ENCODE results near the gene NOVA2. TPM values are rescaled to one million over a fixed set of nuclear protein-coding genes. Genes with fewer than 3 reads are reported as not detected.

NOVA2 gene
- total and polyA plus RNA-seq, 2 of the 8 experiments (the other 6 are each of a cell fraction or from before 2014, with no cell fraction given): 3.2 to 24.6 TPM

GRCh38 chr19:45968626-45969025, 5.0 kb downstream of the NOVA2 start:
- H3K79me1 ChIP-seq (ENCODE audit: low read depth, low read length): peaks cover 5% of the 10 kb centered on the region; the same call in 1 of the 2 replicates
- FAIRE-seq (no peak), DNase-seq (ENCODE audit: low read depth in 1 of 2, low spot score in 2 of 2) (no peak)
- no peak overlapping the region for H4K8ac ChIP-seq (ENCODE audit: extremely low read depth, insufficient read depth, low read length)
- H2BK120ac ChIP-seq (replicated peaks; ENCODE audit: low read depth, low read length): no peak overlapping the region
- no peak overlapping the region for H3K4ac ChIP-seq (replicated peaks; ENCODE audit: insufficient read length, low read depth, low read length)
- no peak overlapping the region for H4K91ac ChIP-seq (replicated peaks; ENCODE audit: insufficient read length, low read length)
- H2BK5ac ChIP-seq (ENCODE audit: low read depth, low read length): no peak overlapping the region
- H2BK12ac ChIP-seq (ENCODE audit: low read depth, low read length): no peak overlapping the region
- peaks cover 7% of the 10 kb centered on the region; the same call in 1 of the 2 replicates for H3K23me2 ChIP-seq (ENCODE audit: low read depth, low read length)
- H3K9ac ChIP-seq (replicated peaks in 1 of 4; ENCODE audit: extremely low read depth in 1 of 4, low read depth in 3 of 4, low read length in 3 of 4): no peak overlapping the region
- H3K4me3 ChIP-seq (ENCODE audit: extremely low read depth in 1 of 4, insufficient read depth in 2 of 4, low read depth in 3 of 4, low read length in 4 of 4): no peak overlapping the region
- peaks cover 9 to 10% of the 10 kb centered on the region in 2 experiments for H4K20me1 ChIP-seq (replicated peaks in 1 of 2; ENCODE audit: control insufficient read depth in 1 of 2, insufficient read depth in 2 of 2, low read length in 2 of 2)
- H3K23ac ChIP-seq (ENCODE audit: insufficient read length): no peak overlapping the region
- peaks cover 2 to 9% (median 7%) of the 10 kb centered on the region in 4 experiments; a peak in 5 of 7 replicates for H3K4me1 ChIP-seq (replicated peaks in 1 of 4; ENCODE audit: control insufficient read depth in 3 of 4, insufficient read depth in 4 of 4, low read length in 3 of 4)
- no peak overlapping the region for H4K5ac ChIP-seq (ENCODE audit: insufficient read length, low read depth, low read length)
- H3K27me3 ChIP-seq (replicated peaks in 1 of 4; ENCODE audit: control insufficient read depth in 3 of 4, extremely low read depth in 1 of 4, insufficient read depth in 3 of 4, low read length in 3 of 4): peaks cover 0 to 5% (median 2%) of the 10 kb centered on the region in 4 experiments; a peak in 3 of 7 replicates
- no peak overlapping the region for H3K18ac ChIP-seq (ENCODE audit: extremely low read depth, low read length)
- 80% methylated on average over 9 of the region's 9 CpGs; no CpG with 5 or more reads in 1 of the 2 experiments for WGBS, 2 experiments (ENCODE audit: extremely low coverage in 1 of 2, insufficient coverage in 1 of 2, insufficient read length in 1 of 2, insufficient replicate concordance in 2 of 2, low coverage in 1 of 2, low lambda C conversion rate in 2 of 2, missing lambda C conversion rate in 1 of 2)
- no peak overlapping the region for H3K27ac ChIP-seq (ENCODE audit: low read depth, low read length)
- no peak overlapping the region for H2AK5ac ChIP-seq (ENCODE audit: low read depth, low read length)
- CTCF ChIA-PET (ENCODE audit: partially characterized antibody): interaction anchor here (0.9 kb wide), 1 partner anchor 140 kb away, joined by 3 read pairs; no protein-coding TSS in a partner anchor
- H3K56ac ChIP-seq (replicated peaks; ENCODE audit: insufficient read length, low read depth, low read length): no peak overlapping the region
- H2AFZ ChIP-seq (ENCODE audit: low read length): no peak overlapping the region
- H2BK15ac ChIP-seq (ENCODE audit: low read length): no peak overlapping the region
- no peaks in the 10 kb centered on the region for H3K79me2 ChIP-seq (ENCODE audit: control insufficient read depth in 1 of 2, insufficient read depth in 2 of 2, low read length in 2 of 2)
- peaks cover 0 to 3% (median 0%) of the 10 kb centered on the region in 4 experiments; a peak in 1 of 8 replicates for H3K36me3 ChIP-seq (ENCODE audit: control insufficient read depth in 2 of 4, insufficient read depth in 4 of 4, low read length in 3 of 4)
- no peak overlapping the region for H3K4me2 ChIP-seq (ENCODE audit: insufficient read depth in 1 of 2, low read depth in 2 of 2, low read length in 2 of 2)
- H3K14ac ChIP-seq (ENCODE audit: insufficient read length): no peak overlapping the region
- POLR2A ChIA-PET (ENCODE audit: partially characterized antibody): interaction anchor here (0.6 to 1.7 kb wide), 4 partner anchors 8 to 37 kb away, joined by 3 to 4 read pairs (median 3); no protein-coding TSS in a partner anchor
- H2BK20ac ChIP-seq (ENCODE audit: low read length): no peak overlapping the region
- H3K9me3 ChIP-seq (ENCODE audit: insufficient read depth in 2 of 2, low read depth in 1 of 2, low read length in 1 of 2): no peaks in the 10 kb centered on the region
- TF ChIP-seq, protein P1, sequence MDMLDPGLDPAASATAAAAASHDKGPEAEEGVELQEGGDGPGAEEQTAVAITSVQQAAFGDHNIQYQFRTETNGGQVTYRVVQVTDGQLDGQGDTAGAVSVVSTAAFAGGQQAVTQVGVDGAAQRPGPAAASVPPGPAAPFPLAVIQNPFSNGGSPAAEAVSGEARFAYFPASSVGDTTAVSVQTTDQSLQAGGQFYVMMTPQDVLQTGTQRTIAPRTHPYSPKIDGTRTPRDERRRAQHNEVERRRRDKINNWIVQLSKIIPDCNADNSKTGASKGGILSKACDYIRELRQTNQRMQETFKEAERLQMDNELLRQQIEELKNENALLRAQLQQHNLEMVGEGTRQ (IDR thresholded peaks at IDR 0.05; ENCODE audit: low read length): no peak
- no peak for TF ChIP-seq KDM1A (IDR thresholded peaks at IDR 0.05; ENCODE audit: borderline replicate concordance, low read length)
- TF ChIP-seq CHD2 (IDR thresholded peaks at IDR 0.05; ENCODE audit: low read length): no peak
- no peak for TF ChIP-seq NRF1 (IDR thresholded peaks at IDR 0.05; ENCODE audit: low read depth, low read length)
- TF ChIP-seq SIX5 (IDR thresholded peaks at IDR 0.05; ENCODE audit: low read depth, low read length): no peak
- no peak for TF ChIP-seq CTBP2 (IDR thresholded peaks at IDR 0.05; ENCODE audit: borderline replicate concordance, insufficient read depth, insufficient read length, low read length)
- TF ChIP-seq EZH2 (IDR thresholded peaks at IDR 0.05; ENCODE audit: low read depth, low read length, severe bottlenecking): no peak
- TF ChIP-seq TAF7 (optimal IDR thresholded peaks at IDR 0.05; ENCODE audit: borderline replicate concordance, low read depth, low read length): no peak
- TF ChIP-seq EGR1 (IDR thresholded peaks at IDR 0.05; ENCODE audit: borderline replicate concordance, low read depth, low read length): no peak
- TF ChIP-seq SP2 (IDR thresholded peaks at IDR 0.05; ENCODE audit: low read length): no peak
- TF ChIP-seq HDAC2 (IDR thresholded peaks at IDR 0.05; ENCODE audit: borderline replicate concordance in 1 of 2, low read depth in 2 of 2, low read length in 2 of 2): no peak
- TF ChIP-seq RBBP5 (IDR thresholded peaks at IDR 0.05; ENCODE audit: borderline replicate concordance, low read depth, low read length): no peak
